Mesenchymal stem cell (in vitro differentiated cells and primary cell): ENCODE data around the gene LRSAM1.

Source experiments
- DNase-seq: peaks from one replicate; pipeline ENCODE4 v3.0.0-alpha.2; 2013
- H2AFZ ChIP-seq: one replicate; pipeline ENCODE4 v1.6.1; 2013; ENCODE audit warnings: low read depth, mild to moderate bottlenecking, control low read depth, inconsistent platforms, low read length, moderate library complexity
- H2AK5ac ChIP-seq: 2 replicates; pipeline ENCODE4 v1.6.1; 2013; ENCODE audit warnings: low read length, moderate library complexity, mild to moderate bottlenecking, inconsistent platforms; ENCODE audit not compliant: severe bottlenecking
- H2BK120ac ChIP-seq: one replicate; pipeline ENCODE4 v1.6.1; 2013; ENCODE audit warnings: low read depth, mild to moderate bottlenecking, inconsistent platforms, low read length, moderate library complexity
- H2BK12ac ChIP-seq, 2 experiments: one replicate each; pipeline ENCODE4 v1.6.1; 2013; ENCODE audit warnings: inconsistent platforms in 2 of 2, low read length in 2 of 2, mild to moderate bottlenecking in 2 of 2, moderate library complexity in 2 of 2, control low read depth in 1 of 2
- H2BK15ac ChIP-seq: one replicate; pipeline ENCODE4 v1.6.1; 2013; ENCODE audit warnings: mild to moderate bottlenecking, low read depth, inconsistent platforms; ENCODE audit not compliant: poor library complexity, severe bottlenecking
- H2BK5ac ChIP-seq: 2 replicates; pipeline ENCODE4 v1.6.1; 2013; ENCODE audit warnings: low read depth, mild to moderate bottlenecking, low read length, control low read depth, inconsistent platforms; ENCODE audit not compliant: poor library complexity, severe bottlenecking
- H3K14ac ChIP-seq, 2 experiments: one replicate each; pipeline ENCODE4 v1.6.1; 2013; ENCODE audit warnings: inconsistent platforms in 2 of 2, low read length in 2 of 2, control low read depth in 1 of 2, mild to moderate bottlenecking in 1 of 2, moderate library complexity in 1 of 2
- H3K18ac ChIP-seq, 2 experiments: one replicate each; pipeline ENCODE4 v1.6.1; 2013; ENCODE audit warnings: inconsistent platforms in 2 of 2, low read length in 2 of 2, control low read depth in 1 of 2, low read depth in 1 of 2, mild to moderate bottlenecking in 1 of 2
- H3K23ac ChIP-seq, 2 experiments: one replicate each; pipeline ENCODE4 v1.6.1; 2013; ENCODE audit warnings: inconsistent platforms in 2 of 2, low read length in 2 of 2, mild to moderate bottlenecking in 2 of 2, moderate library complexity in 2 of 2, control low read depth in 1 of 2
- H3K27ac ChIP-seq: 2 replicates; pipeline ENCODE4 v1.5.1; 2013; ENCODE audit warnings: mild to moderate bottlenecking, moderate library complexity, low read length, control low read depth, inconsistent platforms; ENCODE audit not compliant: poor library complexity, severe bottlenecking
- H3K27me3 ChIP-seq, 2 experiments: 2 replicates each; pipeline versions ENCODE4 v1.6.1 to v1.7.0; 2013; ENCODE audit warnings: low read length in 2 of 2, mild to moderate bottlenecking in 2 of 2, moderate library complexity in 2 of 2, control low read depth in 1 of 2, inconsistent platforms in 1 of 2; ENCODE audit not compliant: control insufficient read depth in 1 of 2, insufficient read depth in 1 of 2
- H3K36me3 ChIP-seq, 2 experiments: 2 replicates each; pipeline versions ENCODE4 v1.6.1 to v1.7.0; 2013; ENCODE audit warnings: low read length in 2 of 2, control low read depth in 1 of 2, inconsistent platforms in 1 of 2, low read depth in 1 of 2, mild to moderate bottlenecking in 1 of 2; ENCODE audit not compliant: insufficient read depth in 2 of 2, control insufficient read depth in 1 of 2
- H3K4ac ChIP-seq, 2 experiments: one replicate each; pipeline ENCODE4 v1.6.1; 2013; ENCODE audit warnings: inconsistent platforms in 2 of 2, low read length in 2 of 2, mild to moderate bottlenecking in 2 of 2, moderate library complexity in 2 of 2, control low read depth in 1 of 2, low read depth in 1 of 2
- H3K4me1 ChIP-seq: 2 replicates; pipeline ENCODE4 v1.6.1; 2013; ENCODE audit warnings: low read depth, low read length, control low read depth; ENCODE audit not compliant: control insufficient read depth, insufficient read depth
- H3K4me2 ChIP-seq: 2 replicates; pipeline ENCODE4 v1.6.1; 2013; ENCODE audit warnings: low read length, mild to moderate bottlenecking, inconsistent platforms; ENCODE audit not compliant: poor library complexity, severe bottlenecking
- H3K4me3 ChIP-seq, 2 experiments: 2 replicates each; pipeline versions ENCODE4 v1.5.1 to v1.7.0; 2013; ENCODE audit warnings: low read length in 2 of 2, mild to moderate bottlenecking in 2 of 2, control low read depth in 1 of 2, low read depth in 1 of 2; ENCODE audit not compliant: insufficient read depth in 1 of 2
- H3K79me1 ChIP-seq: replicated peaks from 2 replicates; pipeline ENCODE4 v1.6.1; 2013; ENCODE audit warnings: mild to moderate bottlenecking, control low read depth, low read length, inconsistent platforms; ENCODE audit not compliant: poor library complexity, severe bottlenecking
- H3K9ac ChIP-seq: 2 replicates; pipeline ENCODE4 v1.7.0; 2013; ENCODE audit warnings: mild to moderate bottlenecking, low read length, moderate library complexity
- H3K9me3 ChIP-seq: 2 replicates; pipeline ENCODE4 v1.7.0; 2013; ENCODE audit warnings: mild to moderate bottlenecking, low read length; ENCODE audit not compliant: control insufficient read depth
- H4K8ac ChIP-seq: one replicate; pipeline ENCODE4 v1.6.1; 2013; ENCODE audit warnings: inconsistent platforms, mild to moderate bottlenecking, low read length, moderate library complexity
- H4K91ac ChIP-seq: one replicate; pipeline ENCODE4 v1.6.1; 2013; ENCODE audit warnings: mild to moderate bottlenecking, low read length, inconsistent platforms
- WGBS: methylation state at CpG from one replicate; pipeline ENCODE4 v1.1.7; 2013; ENCODE audit warnings: mixed read lengths; 5-methylcytosine and 5-hydroxymethylcytosine counted together

LRSAM1 gene

GRCh38 chr9:127418037-127418471, 33.3 kb upstream of the LRSAM1 start:
- DNase-seq: no peak
- no peak overlapping the region for H2BK120ac ChIP-seq
- no peak overlapping the region for H3K27ac ChIP-seq
- no peaks in the 10 kb centered on the region for H3K9me3 ChIP-seq
- no peak overlapping the region for H3K23ac ChIP-seq
- peaks cover 0 to 47% of the 10 kb centered on the region in 2 experiments for H3K27me3 ChIP-seq
- no peak overlapping the region for H3K18ac ChIP-seq
- no peak overlapping the region for H3K4me2 ChIP-seq
- H3K4me1 ChIP-seq: peaks cover 3% of the 10 kb centered on the region
- no peak overlapping the region for H2BK15ac ChIP-seq
- H3K36me3 ChIP-seq: peaks cover 0 to 4% of the 10 kb centered on the region in 2 experiments
- no peak overlapping the region for H2AK5ac ChIP-seq
- no peak overlapping the region for H3K4ac ChIP-seq
- H4K8ac ChIP-seq: no peak overlapping the region
- H2BK5ac ChIP-seq: no peak overlapping the region
- no peak overlapping the region for H3K14ac ChIP-seq
- H4K91ac ChIP-seq: no peak overlapping the region
- no peak overlapping the region for H2AFZ ChIP-seq
- no peak overlapping the region for H3K9ac ChIP-seq
- H2BK12ac ChIP-seq: no peak overlapping the region
- peaks cover 10% of the 10 kb centered on the region for H3K79me1 ChIP-seq
- 40% methylated on average over 12 of the region's 12 CpGs for WGBS
- H3K4me3 ChIP-seq: no peak overlapping the region

GRCh38 chr9:127419348-127419747, 32.0 kb upstream of the LRSAM1 start:
- Histone ChIP-seq H4K8ac (no peak overlapping the region), H3K4ac (no peak overlapping the region), H3K9me3 (no peaks in the 10 kb centered on the region), H3K27me3 (peaks cover 0 to 44% of the 10 kb centered on the region in 2 experiments), H2BK15ac (no peak overlapping the region), H3K36me3 (peaks cover 0 to 4% of the 10 kb centered on the region in 2 experiments), H2BK120ac (no peak overlapping the region), H3K18ac (no peak overlapping the region), H3K27ac (no peak overlapping the region), H4K91ac (no peak overlapping the region), H2BK12ac (no peak overlapping the region), H2AFZ (no peak overlapping the region), H3K4me2 (no peak overlapping the region), H3K79me1 (peaks cover 14% of the 10 kb centered on the region), H3K23ac (no peak overlapping the region), H2BK5ac (no peak overlapping the region), H2AK5ac (no peak overlapping the region), H3K4me1 (peaks cover 4% of the 10 kb centered on the region), H3K9ac (no peak overlapping the region), H3K14ac (no peak overlapping the region), H3K4me3 (no peak overlapping the region)
- DNase-seq: no peak
- 90% methylated on average over 6 of the region's 6 CpGs for WGBS

- Histone ChIP-seq H2AFZ (no peak overlapping the region), H3K18ac (no peak overlapping the region), H2BK15ac (no peak overlapping the region), H4K91ac (peak overlapping the region; percentile 15), H3K4ac (no peak overlapping the region), H3K4me1 (peaks cover 9% of the 10 kb centered on the region), H3K4me2 (no peak overlapping the region), H3K79me1 (peaks cover 15% of the 10 kb centered on the region), H3K27ac (no peak overlapping the region), H3K9me3 (no peaks in the 10 kb centered on the region), H4K8ac (no peak overlapping the region), H3K23ac (no peak overlapping the region), H3K27me3 (peaks cover 0 to 27% of the 10 kb centered on the region in 2 experiments), H3K36me3 (peaks cover 0 to 4% of the 10 kb centered on the region in 2 experiments), H2BK120ac (no peak overlapping the region), H3K4me3 (no peak overlapping the region), H3K14ac (no peak overlapping the region), H3K9ac (no peak overlapping the region), H2AK5ac (no peak overlapping the region), H2BK5ac (no peak overlapping the region), H2BK12ac (no peak overlapping the region)
- 92% methylated on average over 6 of the region's 7 CpGs for WGBS
- DNase-seq: no peak
Measured at GRCh38 chr9:127421057-127421456, 30.3 kb upstream of the LRSAM1 start.

GRCh38 chr9:127422133-127422782, 29.1 kb upstream of the LRSAM1 start:
- 94% methylated on average over 10 of the region's 10 CpGs for WGBS
- no peak overlapping the region for H3K4me2 ChIP-seq
- H3K79me1 ChIP-seq: peaks cover 15% of the 10 kb centered on the region
- no peak overlapping the region for H2AK5ac ChIP-seq
- DNase-seq: no peak
- peak overlapping the region; percentile 98 for H3K9ac ChIP-seq
- no peak overlapping the region for H3K23ac ChIP-seq
- H4K8ac ChIP-seq: peak overlapping the region; percentile 54
- H2AFZ ChIP-seq: no peak overlapping the region
- peak overlapping the region in 1 of 2 experiments; percentile 100 for H3K4me3 ChIP-seq
- H3K27ac ChIP-seq: no peak overlapping the region
- H3K27me3 ChIP-seq: peaks cover 0 to 17% of the 10 kb centered on the region in 2 experiments
- H3K14ac ChIP-seq: no peak overlapping the region
- H2BK120ac ChIP-seq: no peak overlapping the region
- no peak overlapping the region for H2BK12ac ChIP-seq
- peaks cover 9% of the 10 kb centered on the region for H3K4me1 ChIP-seq
- no peak overlapping the region for H2BK15ac ChIP-seq
- H3K9me3 ChIP-seq: no peaks in the 10 kb centered on the region
- H2BK5ac ChIP-seq: no peak overlapping the region
- peak overlapping the region in 1 of 2 experiments; percentile 13 for H3K4ac ChIP-seq
- no peak overlapping the region for H4K91ac ChIP-seq
- H3K36me3 ChIP-seq: peaks cover 4% of the 10 kb centered on the region in 2 experiments
- H3K18ac ChIP-seq: no peak overlapping the region
